ENCODE results near the gene DOCK9.

DNA sequence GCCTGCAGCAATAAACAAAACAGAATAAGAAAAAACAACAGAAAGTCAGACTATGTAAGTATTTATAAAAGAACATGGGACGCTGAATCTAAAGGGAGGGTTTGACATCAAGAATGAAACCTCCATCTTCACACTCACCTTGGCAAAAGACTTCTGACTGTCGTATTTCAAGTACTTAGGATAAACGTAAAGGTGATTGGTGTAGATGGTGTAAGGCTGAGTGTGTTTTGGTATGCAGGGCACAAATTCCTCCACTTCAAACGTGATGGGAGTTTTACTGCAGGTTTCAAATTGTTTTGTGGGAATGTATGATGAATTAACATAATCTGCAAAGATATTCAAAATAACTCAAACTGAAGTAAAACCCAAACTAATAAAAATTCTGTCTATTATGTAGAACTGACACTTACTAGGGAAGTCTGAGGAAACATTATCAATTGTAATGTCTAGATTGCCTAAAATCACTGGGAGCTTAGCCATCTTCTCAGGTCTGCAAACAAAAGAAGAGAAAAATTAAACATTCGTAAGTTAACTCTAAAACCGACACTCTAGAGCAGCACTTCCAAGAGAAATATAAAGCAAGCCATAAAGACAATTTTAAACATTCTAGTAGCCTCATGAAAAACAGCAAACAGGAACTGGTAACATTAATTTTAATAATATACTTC is 89.5 kb downstream of the DOCK9 start:
- TF ChIP-seq OTX1 (CRISPR knock-in tag; IDR thresholded peaks at IDR 0.05) (no peak), SETDB1 (IDR thresholded peaks at IDR 0.05; ENCODE audit: low read length) (no peak), HNRNPH1 (optimal IDR thresholded peaks at IDR 0.05; ENCODE audit: low read depth, low read length) (no peak), ZNF224 (CRISPR knock-in tag; IDR thresholded peaks at IDR 0.05) (no peak), BHLHE40 (IDR thresholded peaks at IDR 0.05; ENCODE audit: low read length) (no peak), EZH2 (IDR thresholded peaks at IDR 0.05; ENCODE audit: borderline replicate concordance, low read depth, low read length) (no peak), ETV6 (IDR thresholded peaks at IDR 0.05; ENCODE audit: borderline replicate concordance in 1 of 2, low read depth in 2 of 2, low read length in 1 of 2) (no peak), ETV6 (CRISPR knock-in tag; IDR thresholded peaks at IDR 0.05; ENCODE audit: borderline replicate concordance) (no peak), ZBTB8A (IDR thresholded peaks at IDR 0.05; ENCODE audit: partially characterized antibody) (no peak), CREB1 (IDR thresholded peaks at IDR 0.05) (no peak), CREB1 (CRISPR knock-in tag; IDR thresholded peaks at IDR 0.05) (no peak), YY1 (IDR thresholded peaks at IDR 0.05; ENCODE audit: borderline replicate concordance in 1 of 3, control insufficient read depth in 1 of 3, extremely low read depth in 1 of 3, insufficient read depth in 3 of 3, insufficient read length in 1 of 3, insufficient replicate concordance in 2 of 3, low read depth in 1 of 3, low read length in 2 of 3) (no peak), POLR2AphosphoS5 (IDR thresholded peaks at IDR 0.05; ENCODE audit: control insufficient read depth, insufficient read depth, low read depth, low read length) (no peak)
- TF ChIP-seq, protein P1, sequence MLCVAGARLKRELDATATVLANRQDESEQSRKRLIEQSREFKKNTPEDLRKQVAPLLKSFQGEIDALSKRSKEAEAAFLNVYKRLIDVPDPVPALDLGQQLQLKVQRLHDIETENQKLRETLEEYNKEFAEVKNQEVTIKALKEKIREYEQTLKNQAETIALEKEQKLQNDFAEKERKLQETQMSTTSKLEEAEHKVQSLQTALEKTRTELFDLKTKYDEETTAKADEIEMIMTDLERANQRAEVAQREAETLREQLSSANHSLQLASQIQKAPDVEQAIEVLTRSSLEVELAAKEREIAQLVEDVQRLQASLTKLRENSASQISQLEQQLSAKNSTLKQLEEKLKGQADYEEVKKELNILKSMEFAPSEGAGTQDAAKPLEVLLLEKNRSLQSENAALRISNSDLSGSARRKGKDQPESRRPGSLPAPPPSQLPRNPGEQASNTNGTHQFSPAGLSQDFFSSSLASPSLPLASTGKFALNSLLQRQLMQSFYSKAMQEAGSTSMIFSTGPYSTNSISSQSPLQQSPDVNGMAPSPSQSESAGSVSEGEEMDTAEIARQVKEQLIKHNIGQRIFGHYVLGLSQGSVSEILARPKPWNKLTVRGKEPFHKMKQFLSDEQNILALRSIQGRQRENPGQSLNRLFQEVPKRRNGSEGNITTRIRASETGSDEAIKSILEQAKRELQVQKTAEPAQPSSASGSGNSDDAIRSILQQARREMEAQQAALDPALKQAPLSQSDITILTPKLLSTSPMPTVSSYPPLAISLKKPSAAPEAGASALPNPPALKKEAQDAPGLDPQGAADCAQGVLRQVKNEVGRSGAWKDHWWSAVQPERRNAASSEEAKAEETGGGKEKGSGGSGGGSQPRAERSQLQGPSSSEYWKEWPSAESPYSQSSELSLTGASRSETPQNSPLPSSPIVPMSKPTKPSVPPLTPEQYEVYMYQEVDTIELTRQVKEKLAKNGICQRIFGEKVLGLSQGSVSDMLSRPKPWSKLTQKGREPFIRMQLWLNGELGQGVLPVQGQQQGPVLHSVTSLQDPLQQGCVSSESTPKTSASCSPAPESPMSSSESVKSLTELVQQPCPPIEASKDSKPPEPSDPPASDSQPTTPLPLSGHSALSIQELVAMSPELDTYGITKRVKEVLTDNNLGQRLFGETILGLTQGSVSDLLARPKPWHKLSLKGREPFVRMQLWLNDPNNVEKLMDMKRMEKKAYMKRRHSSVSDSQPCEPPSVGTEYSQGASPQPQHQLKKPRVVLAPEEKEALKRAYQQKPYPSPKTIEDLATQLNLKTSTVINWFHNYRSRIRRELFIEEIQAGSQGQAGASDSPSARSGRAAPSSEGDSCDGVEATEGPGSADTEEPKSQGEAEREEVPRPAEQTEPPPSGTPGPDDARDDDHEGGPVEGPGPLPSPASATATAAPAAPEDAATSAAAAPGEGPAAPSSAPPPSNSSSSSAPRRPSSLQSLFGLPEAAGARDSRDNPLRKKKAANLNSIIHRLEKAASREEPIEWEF (CRISPR knock-in tag; IDR thresholded peaks at IDR 0.05), result no peak

Measured in K562 (cell line).